ENCODE results near the gene NKAIN2. TPM values are rescaled to one million over a fixed set of nuclear protein-coding genes. Genes with fewer than 3 reads are reported as not detected.
"Not testable (repeated sequence)": the region's sequence is repeated elsewhere in the genome, so short reads cannot be mapped to it uniquely, and the experiment has no call there.

NKAIN2 gene
- total RNA-seq, 2 donors from 2014 or later: not detected

DNA sequence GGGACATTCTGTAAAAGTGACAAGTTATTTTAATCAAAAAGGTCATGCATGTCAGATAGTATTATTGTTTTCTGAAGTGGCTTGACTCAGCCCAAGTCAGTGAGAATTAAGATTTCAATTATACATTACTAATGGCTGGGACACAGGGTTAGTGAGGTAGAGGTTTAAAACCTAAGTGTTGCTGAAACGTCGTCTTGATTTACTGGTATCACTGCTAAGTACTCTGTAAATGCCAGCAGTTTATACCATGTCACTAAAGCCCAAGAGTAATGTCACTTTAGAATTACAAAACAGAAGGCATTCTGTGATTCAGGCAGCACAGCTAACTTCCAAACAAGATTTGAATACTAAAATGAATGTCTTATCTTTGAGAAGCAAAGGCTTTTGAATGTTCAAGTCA is 176.6 kb downstream of the NKAIN2 start:
- no peaks in the 10 kb centered on the region for H3K4me1 Mint-ChIP-seq (ENCODE audit: low read depth in 2 of 2)
- ATAC-seq (no peak), DNase-seq (ENCODE audit: low spot score) (no peak)
- peaks cover 7% of the 10 kb centered on the region for H3K9me3 Mint-ChIP-seq
- no peaks in the 10 kb centered on the region for H3K27me3 Mint-ChIP-seq
- H3K27ac Mint-ChIP-seq: no peak overlapping the region
- H3K36me3 Mint-ChIP-seq: no peaks in the 10 kb centered on the region
- H3K4me3 Mint-ChIP-seq: no peak overlapping the region

DNA sequence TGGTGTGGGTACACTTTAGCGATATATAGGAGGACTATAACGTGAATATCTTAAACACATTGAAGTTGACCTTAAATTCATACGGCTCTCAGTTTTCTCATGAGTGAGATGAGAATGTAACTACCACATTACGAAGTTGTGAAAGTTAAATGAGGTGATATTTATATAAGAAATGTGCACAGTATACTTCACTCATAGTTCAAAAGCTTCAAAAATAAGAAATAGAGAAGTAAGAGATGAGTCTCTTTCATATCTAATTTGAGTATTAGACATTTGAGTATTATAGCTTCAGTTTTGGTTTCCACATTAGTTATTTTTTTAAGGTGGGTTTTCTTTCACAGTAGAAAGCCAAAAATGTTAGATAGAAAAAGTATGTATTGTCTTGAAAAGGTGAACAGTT is 183.3 kb downstream of the NKAIN2 start:
- H3K4me3 Mint-ChIP-seq: no peak overlapping the region
- H3K27me3 Mint-ChIP-seq: no peaks in the 10 kb centered on the region
- DNase-seq (ENCODE audit: low spot score) (no peak), ATAC-seq (no peak)
- peaks cover 10% of the 10 kb centered on the region for H3K9me3 Mint-ChIP-seq
- no peaks in the 10 kb centered on the region for H3K4me1 Mint-ChIP-seq (ENCODE audit: low read depth in 2 of 2)
- H3K36me3 Mint-ChIP-seq: no peaks in the 10 kb centered on the region
- H3K27ac Mint-ChIP-seq: no peak overlapping the region

DNA sequence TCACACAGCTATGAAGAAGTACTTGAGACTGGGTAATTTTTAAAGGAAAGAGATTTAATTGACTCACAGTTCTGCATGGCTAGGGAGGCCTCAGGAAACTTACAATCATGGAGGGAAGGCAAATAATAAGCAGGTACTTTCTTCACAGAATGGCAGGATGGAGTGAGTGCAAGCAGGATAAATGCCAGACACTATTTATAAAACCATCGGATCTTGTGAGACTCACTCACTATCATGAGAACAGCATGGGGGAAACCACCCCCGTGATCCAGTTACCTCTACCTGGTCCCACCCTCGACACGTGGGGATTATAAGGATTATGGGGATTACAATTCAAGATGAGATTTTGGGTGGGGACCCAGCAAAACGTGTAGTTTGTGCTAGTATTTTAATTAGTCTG is 186.3 kb downstream of the NKAIN2 start:
- not testable (repeated sequence) for H3K4me1 Mint-ChIP-seq (ENCODE audit: low read depth in 2 of 2); H3K9me3 Mint-ChIP-seq; H3K27me3 Mint-ChIP-seq; H3K27ac Mint-ChIP-seq; H3K4me3 Mint-ChIP-seq; DNase-seq (ENCODE audit: low spot score); H3K36me3 Mint-ChIP-seq; ATAC-seq

DNA sequence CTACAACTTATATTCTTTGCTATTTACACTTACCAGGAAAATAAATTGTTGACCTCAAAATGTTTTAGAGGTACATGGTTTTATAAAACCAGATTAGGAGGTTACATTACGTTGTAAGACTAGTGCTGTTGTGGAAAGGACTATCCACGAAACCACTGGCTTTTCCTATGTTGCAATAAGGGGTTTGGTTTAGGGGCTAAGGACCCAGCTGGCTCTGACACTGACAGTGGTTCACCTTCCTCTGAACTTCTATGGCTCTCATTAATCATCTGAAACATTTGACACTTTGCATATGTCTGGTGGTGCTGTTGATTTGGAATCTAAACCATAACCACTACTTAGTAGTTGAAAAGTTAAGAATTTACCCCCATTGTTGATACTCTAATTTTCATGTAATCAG is 186.7 kb downstream of the NKAIN2 start:
- no peak overlapping the region for H3K4me3 Mint-ChIP-seq
- peaks cover 7% of the 10 kb centered on the region for H3K9me3 Mint-ChIP-seq
- no peaks in the 10 kb centered on the region for H3K4me1 Mint-ChIP-seq (ENCODE audit: low read depth in 2 of 2)
- H3K27me3 Mint-ChIP-seq: no peaks in the 10 kb centered on the region
- ATAC-seq (no peak), DNase-seq (ENCODE audit: low spot score) (no peak)
- H3K36me3 Mint-ChIP-seq: no peaks in the 10 kb centered on the region
- H3K27ac Mint-ChIP-seq: no peak overlapping the region

DNA sequence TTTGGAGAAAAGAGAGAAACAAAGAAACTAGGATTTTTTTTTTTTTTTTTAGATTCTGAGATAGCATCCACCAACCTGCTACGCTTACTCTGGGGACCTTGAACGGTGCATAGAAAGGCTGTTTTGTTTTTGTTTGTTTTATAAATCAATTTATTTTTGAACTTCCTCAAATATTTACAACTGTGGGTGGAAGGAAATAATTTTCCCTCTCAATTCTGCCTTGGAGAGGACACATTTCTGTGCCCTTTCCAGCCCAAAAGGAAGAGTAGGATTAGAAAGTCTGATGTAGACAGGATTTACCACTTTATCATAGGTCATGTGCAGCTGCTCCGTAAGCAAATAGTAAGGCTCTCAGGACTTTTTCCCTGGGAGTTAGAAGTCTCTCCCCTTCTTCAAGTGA is 190.5 kb downstream of the NKAIN2 start:
- DNase-seq (ENCODE audit: low spot score) (no peak), ATAC-seq (no peak)
- Mint-ChIP-seq H3K27me3 (no peaks in the 10 kb centered on the region), H3K36me3 (no peaks in the 10 kb centered on the region), H3K9me3 (peaks cover 4% of the 10 kb centered on the region), H3K4me1 (ENCODE audit: low read depth in 2 of 2) (no peaks in the 10 kb centered on the region), H3K27ac (no peak overlapping the region), H3K4me3 (no peak overlapping the region)

DNA sequence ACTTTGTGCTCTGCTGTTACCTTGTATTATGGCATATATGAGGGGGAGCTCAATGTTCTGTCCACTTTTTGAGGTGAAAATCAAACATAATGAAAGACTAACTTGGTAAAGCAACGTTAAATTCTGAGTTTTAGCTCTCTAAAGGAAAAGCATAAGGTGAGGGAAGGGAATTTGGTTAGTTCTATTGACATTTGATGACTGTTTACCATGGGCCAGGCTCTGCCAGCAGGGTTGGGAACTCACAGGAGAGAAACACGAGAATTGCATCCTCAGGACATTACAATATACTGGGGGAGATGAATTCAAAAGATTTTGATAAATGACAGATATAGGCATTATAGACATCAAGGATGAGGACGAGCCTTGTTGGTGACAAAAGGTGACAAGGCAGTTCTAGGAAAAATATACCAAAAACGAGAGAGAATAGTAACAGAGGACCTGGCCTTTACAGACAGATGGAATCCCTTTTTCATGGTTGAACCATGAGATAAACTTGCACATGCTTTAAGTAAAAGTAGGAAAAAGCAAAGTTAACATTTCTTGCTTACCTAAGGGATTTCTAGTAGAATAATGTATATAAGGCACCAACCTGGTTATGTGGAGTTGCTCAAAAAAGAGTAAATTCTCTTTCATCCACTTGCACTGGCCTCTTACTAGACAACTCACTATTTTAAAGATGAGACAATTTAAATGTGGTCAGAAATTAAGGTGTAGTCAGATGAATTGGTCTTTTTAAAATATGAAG is 191.4 kb downstream of the NKAIN2 start:
- ATAC-seq (no peak), DNase-seq (ENCODE audit: low spot score) (no peak)
- peaks cover 4% of the 10 kb centered on the region for H3K9me3 Mint-ChIP-seq
- no peaks in the 10 kb centered on the region for H3K27me3 Mint-ChIP-seq
- no peaks in the 10 kb centered on the region for H3K4me1 Mint-ChIP-seq (ENCODE audit: low read depth in 2 of 2)
- no peak overlapping the region for H3K27ac Mint-ChIP-seq
- H3K4me3 Mint-ChIP-seq: no peak overlapping the region
- H3K36me3 Mint-ChIP-seq: no peaks in the 10 kb centered on the region

DNA sequence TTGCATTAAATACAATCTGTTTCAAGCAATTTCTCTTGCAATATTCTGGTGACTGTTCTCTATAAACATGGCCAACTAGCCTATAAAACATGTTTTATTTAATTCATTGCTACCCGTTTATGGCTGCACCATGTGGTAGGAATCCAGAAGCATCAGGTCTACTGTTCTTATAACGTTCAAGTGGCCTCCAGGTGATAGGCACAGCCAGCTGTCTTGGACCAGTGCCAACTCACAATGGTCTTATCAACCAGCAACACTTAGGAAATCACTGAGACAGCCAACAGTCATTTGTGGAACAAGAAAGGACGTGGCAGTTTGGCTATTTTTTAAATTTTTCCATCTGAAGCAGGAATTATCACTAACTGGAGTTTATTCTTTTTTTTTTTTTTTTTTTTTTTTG is 193.6 kb downstream of the NKAIN2 start:
- H3K27me3 Mint-ChIP-seq: no peaks in the 10 kb centered on the region
- DNase-seq (ENCODE audit: low spot score): no peak
- peaks cover 4% of the 10 kb centered on the region for H3K9me3 Mint-ChIP-seq
- no peaks in the 10 kb centered on the region for H3K36me3 Mint-ChIP-seq
- no peak overlapping the region for H3K4me3 Mint-ChIP-seq
- no peaks in the 10 kb centered on the region for H3K4me1 Mint-ChIP-seq (ENCODE audit: low read depth in 2 of 2)
- ATAC-seq: no peak
- no peak overlapping the region for H3K27ac Mint-ChIP-seq

DNA sequence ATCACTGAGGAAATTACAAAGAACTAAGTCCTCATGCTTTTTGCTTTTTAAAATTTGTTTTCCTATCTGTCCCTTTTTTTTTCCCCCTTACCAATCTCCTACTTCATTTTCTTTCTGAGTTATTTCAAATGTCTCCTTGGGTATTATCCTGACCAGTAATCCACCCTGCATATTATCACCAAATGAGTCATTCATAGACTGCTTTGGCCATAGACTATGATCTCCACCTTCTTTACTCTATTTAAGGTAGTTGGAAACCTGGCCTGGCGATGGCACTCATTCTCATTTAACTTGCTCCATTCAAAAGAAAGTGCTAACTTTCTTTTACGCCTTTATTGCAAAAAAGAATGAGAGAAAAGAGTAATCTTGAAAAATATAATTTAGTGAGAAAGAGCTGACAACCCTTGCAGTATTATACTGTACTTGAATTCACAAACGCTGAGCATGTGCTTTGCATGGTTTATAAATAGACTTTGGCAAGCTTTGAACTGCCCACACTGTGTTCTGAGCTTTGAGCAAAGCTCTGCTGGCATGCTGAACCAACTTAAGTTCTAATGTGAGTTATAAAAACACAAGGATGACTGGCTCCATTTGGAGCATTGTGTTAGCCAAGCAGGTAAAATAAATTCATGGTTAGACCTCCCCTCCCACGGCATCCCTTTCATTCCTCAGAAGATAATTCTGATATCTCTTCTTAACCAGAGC is 198.9 kb downstream of the NKAIN2 start:
- H3K4me3 Mint-ChIP-seq: no peak overlapping the region
- H3K36me3 Mint-ChIP-seq: no peaks in the 10 kb centered on the region
- no peaks in the 10 kb centered on the region for H3K27me3 Mint-ChIP-seq
- H3K4me1 Mint-ChIP-seq (ENCODE audit: low read depth in 2 of 2): no peaks in the 10 kb centered on the region
- DNase-seq (ENCODE audit: low spot score) (no peak), ATAC-seq (no peak)
- no peak overlapping the region for H3K27ac Mint-ChIP-seq
- no peaks in the 10 kb centered on the region for H3K9me3 Mint-ChIP-seq

DNA sequence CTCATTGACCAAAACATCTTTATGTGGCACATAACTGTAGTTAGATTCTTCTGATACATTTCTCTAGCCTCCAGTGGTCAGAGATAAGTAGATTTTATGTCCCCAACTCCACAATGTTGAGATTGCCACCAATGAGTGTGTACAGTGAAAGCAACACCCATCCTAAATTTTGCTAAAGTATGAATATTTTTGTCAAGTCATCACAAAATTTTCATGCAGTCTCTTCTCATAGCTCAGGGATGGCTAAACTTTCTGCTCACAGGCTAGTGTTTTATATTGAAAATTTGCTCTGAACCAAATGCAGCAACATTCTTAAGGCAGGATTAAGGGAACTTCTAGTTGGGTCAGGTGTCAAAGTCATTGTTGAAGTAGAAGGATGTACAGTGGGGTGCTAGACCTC is 203.6 kb downstream of the NKAIN2 start:
- Mint-ChIP-seq H3K27me3 (no peaks in the 10 kb centered on the region), H3K4me1 (ENCODE audit: low read depth in 2 of 2) (no peaks in the 10 kb centered on the region), H3K4me3 (no peak overlapping the region), H3K27ac (no peak overlapping the region), H3K36me3 (no peaks in the 10 kb centered on the region), H3K9me3 (peaks cover 7% of the 10 kb centered on the region)
- DNase-seq (ENCODE audit: low spot score) (no peak), ATAC-seq (no peak)

DNA sequence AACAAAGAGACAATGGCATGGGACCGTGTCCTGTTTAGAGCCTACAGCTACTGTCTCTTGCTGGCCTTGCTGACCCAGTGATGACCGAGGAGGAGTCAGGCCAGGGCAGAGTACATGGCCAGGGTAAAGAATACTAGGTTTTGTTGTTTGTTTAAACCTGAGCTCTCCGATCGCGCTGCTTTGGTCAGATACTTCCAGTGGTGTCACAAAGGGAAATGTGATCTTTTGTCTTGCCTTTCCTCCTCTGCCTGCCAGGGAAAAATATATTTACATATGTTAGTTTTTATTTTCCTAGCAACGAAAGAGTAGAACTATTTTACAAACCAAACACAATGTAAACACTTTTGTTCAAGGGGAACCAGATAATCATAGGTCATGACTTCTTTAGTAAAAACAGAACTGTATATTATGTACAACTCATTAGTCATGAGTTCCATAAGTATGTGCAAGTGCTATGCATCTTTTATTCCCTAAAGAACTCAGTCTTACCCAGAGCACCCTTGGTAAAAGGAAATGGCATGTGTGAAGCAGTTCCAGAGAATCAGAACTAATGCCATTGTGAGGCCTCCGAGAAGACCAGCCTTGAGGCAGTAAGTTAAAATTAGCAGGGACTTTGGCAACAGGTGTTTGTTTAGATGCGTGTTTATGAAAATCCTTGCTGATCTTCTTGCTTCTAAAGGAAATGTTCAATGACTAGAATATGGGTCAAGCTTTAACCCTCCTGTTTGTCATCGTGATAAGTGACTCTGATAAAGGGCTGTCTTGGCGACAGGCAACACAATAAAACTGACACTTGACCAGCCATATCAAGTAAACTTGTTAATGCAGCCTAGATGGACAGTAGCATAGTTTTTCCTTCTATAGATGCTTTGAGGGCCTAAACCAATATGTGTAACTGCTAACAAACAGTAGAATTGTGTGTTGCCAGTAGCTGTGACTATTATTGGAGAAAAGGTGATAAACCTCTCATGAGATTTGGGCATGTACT is 204.6 kb downstream of the NKAIN2 start:
- Mint-ChIP-seq H3K36me3 (no peaks in the 10 kb centered on the region), H3K27ac (no peak overlapping the region), H3K4me3 (no peak overlapping the region), H3K27me3 (no peaks in the 10 kb centered on the region), H3K4me1 (ENCODE audit: low read depth in 2 of 2) (no peaks in the 10 kb centered on the region), H3K9me3 (peaks cover 7% of the 10 kb centered on the region)
- ATAC-seq: no peak
- DNase-seq (ENCODE audit: low spot score): no peak

DNA sequence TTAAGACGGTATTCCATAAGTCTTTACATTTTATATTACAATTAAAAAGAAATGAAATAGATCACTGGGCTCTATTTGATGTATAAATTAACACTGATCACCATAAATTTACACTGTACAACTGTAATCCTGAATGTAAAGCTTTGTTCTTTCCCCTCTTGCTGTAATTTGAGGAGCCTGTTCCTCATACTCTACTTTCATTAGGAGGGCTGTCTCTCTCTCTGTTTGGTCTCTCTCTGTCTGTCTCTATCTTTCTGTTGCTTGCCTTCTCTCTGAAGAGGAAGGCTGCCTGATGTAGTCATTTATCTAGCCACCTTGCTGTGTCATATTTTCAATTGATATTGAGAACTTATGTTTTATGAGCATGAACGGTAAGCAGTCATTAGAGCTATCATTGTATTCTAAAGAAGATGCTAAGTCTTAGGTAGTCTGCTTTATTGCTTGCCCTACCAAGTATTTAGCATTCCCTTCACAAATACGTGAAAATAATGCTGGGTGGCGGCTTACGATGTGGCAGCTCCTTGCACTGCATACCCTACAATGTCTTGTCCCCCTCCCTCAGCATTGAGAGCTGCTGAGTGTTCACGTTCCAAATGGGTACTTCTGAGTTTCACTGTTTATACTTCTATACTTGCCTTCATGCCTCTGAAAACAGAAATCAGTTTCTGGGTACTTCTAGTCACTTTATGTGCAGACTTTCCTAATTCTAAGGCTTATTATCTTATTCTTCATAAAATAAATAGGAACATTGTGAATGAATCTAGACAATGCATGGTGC is 205.5 kb downstream of the NKAIN2 start:
- Mint-ChIP-seq H3K4me1 (ENCODE audit: low read depth in 2 of 2) (no peaks in the 10 kb centered on the region), H3K27ac (no peak overlapping the region), H3K4me3 (no peak overlapping the region), H3K36me3 (no peaks in the 10 kb centered on the region), H3K9me3 (peaks cover 7% of the 10 kb centered on the region), H3K27me3 (no peaks in the 10 kb centered on the region)
- ATAC-seq (no peak), DNase-seq (ENCODE audit: low spot score) (no peak)

DNA sequence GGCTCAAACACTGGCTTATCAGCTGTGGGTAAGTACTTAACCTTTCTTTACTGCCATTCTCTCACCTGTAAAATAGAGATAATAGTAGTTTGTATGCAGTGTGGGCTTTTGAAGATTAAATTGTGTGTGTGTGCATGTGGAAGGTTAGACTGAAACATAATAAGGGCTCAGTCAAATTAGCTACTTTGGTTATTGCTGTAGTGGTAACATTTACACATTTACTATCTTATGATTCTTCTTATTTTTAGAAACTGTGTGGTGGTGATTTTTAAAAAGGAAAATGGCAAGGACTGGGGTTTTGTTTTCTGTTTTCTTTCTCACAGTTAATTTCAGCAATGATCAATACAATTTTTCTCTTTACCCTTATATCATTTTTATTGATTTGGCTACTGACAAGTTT is 206.9 kb downstream of the NKAIN2 start:
- no peaks in the 10 kb centered on the region for H3K27me3 Mint-ChIP-seq

DNA sequence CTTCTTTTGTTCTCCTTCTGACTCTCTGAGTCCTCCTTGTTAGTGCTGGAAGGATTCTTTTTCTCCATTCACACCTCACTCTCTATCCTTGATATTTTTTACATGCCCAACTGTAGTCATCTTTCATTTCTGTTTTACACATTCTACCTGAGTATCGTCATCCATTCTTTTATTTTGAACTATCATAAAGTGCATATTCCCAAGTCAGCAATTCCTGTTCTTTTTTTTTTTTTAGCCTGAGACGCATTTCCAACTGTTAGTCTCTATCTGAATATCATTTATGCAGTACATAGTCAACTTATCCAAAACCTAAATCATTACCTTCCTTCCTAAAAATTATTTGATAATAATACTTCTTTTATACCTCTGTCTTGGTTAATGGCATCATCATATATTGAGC is 207.5 kb downstream of the NKAIN2 start:
- no peak for DNase-seq (ENCODE audit: low spot score)
- peaks cover 7% of the 10 kb centered on the region for H3K9me3 Mint-ChIP-seq
- no peak overlapping the region for H3K27ac Mint-ChIP-seq
- ATAC-seq: no peak
- no peaks in the 10 kb centered on the region for H3K27me3 Mint-ChIP-seq
- no peaks in the 10 kb centered on the region for H3K36me3 Mint-ChIP-seq
- H3K4me1 Mint-ChIP-seq (ENCODE audit: low read depth in 2 of 2): no peaks in the 10 kb centered on the region
- H3K4me3 Mint-ChIP-seq: no peak overlapping the region

More for the DNA sequence above, 206.9 kb downstream of the NKAIN2 start:
- ATAC-seq (no peak), DNase-seq (ENCODE audit: low spot score) (no peak)
- H3K4me1 Mint-ChIP-seq (ENCODE audit: low read depth in 2 of 2): no peaks in the 10 kb centered on the region
- no peak overlapping the region for H3K27ac Mint-ChIP-seq
- H3K4me3 Mint-ChIP-seq: no peak overlapping the region
- H3K36me3 Mint-ChIP-seq: no peaks in the 10 kb centered on the region
- H3K9me3 Mint-ChIP-seq: peaks cover 7% of the 10 kb centered on the region
